K562 (cell line): ENCODE measurements around the gene THADA. TPM values are rescaled to one million over a fixed set of nuclear protein-coding genes. Genes with fewer than 3 reads are reported as not detected.

Source experiments
- CAMTA2 ChIP-seq: fragments of 250-450 bp; sonication (Bioruptor Pico); conservative IDR thresholded peaks from 2 replicates; pipeline ENCODE4 v1.5.1; 2022
- CXXC5 ChIP-seq: fragments of 250-450 bp; sonication (Bioruptor Pico); IDR thresholded peaks from 2 replicates; pipeline ENCODE4 v1.8.0; 2022; ENCODE audit warnings: inconsistent platforms, mild to moderate bottlenecking, moderate library complexity
- FIP1L1 ChIP-seq: fragments of 200-400 bp; formaldehyde crosslinking; IDR thresholded peaks from 2 replicates; pipeline ENCODE4 v1.6.1; 2018; ENCODE audit warnings: mild to moderate bottlenecking, low read depth, low read length; ENCODE audit not compliant: poor library complexity, severe bottlenecking
- FOXA3 ChIP-seq, 2 experiments: fragments of 450-650 bp in 1 of 2; sonication (generic) in 1 of 2; formaldehyde crosslinking; IDR thresholded peaks in 1 of 2; conservative IDR thresholded peaks in 1 of 2; 2 replicates each; pipeline versions ENCODE4 v1.4.0 to v1.8.0; 2020 to 2022; ENCODE audit warnings: mild to moderate bottlenecking in 2 of 2, missing genetic modification reagents in 1 of 2
- PHB2 ChIP-seq: fragments of 450-650 bp; IDR thresholded peaks from 2 replicates; pipeline ENCODE4 v1.6.1; 2017; ENCODE audit warnings: low read depth
- RAD21 ChIP-seq, 2 experiments: fragments of 250-450 bp in 1 of 2; fragments of 450-650 bp in 1 of 2; sonication (Bioruptor Pico) in 1 of 2; formaldehyde crosslinking in 1 of 2; IDR thresholded peaks in 1 of 2; conservative IDR thresholded peaks in 1 of 2; 2 replicates each; pipeline versions ENCODE4 v1.4.0 to v1.8.0; 2020 to 2022; ENCODE audit warnings: mild to moderate bottlenecking in 2 of 2, moderate library complexity in 1 of 2
- SMARCB1 ChIP-seq: IDR thresholded peaks from 2 replicates; pipeline ENCODE4 v1.6.1; 2011; ENCODE audit warnings: improper control_type of control experiment, low read depth; ENCODE audit not compliant: insufficient read length
- TCF3 ChIP-seq: sonication (generic); formaldehyde crosslinking; IDR thresholded peaks from 2 replicates; pipeline ENCODE4 v1.4.0; 2020; ENCODE audit warnings: mild to moderate bottlenecking, missing genetic modification reagents
- TEAD4 ChIP-seq, 2 experiments: sonication (generic) in 1 of 2; formaldehyde crosslinking in 1 of 2; IDR thresholded peaks; 2 replicates each; pipeline versions ENCODE4 v1.6.1 to v1.8.0; 2012 to 2022; ENCODE audit warnings: borderline replicate concordance in 1 of 2, inconsistent platforms in 1 of 2, low read length in 1 of 2, mild to moderate bottlenecking in 1 of 2, missing genetic modification reagents in 1 of 2
- ZNF143 ChIP-seq: sonication (generic); formaldehyde crosslinking; IDR thresholded peaks from 2 replicates; pipeline ENCODE4 v1.9.0; 2022; ENCODE audit warnings: mild to moderate bottlenecking, missing genetic modification reagents
- polyA plus RNA-seq, 8 experiments: library from polyadenylated mRNA; depleted of rRNA in 4 of 8; stranded (reverse) in 5 of 8; unstranded in 3 of 8; fragments of >200 nt; fragmentation: Nextera tagmentation in 2 of 8; fragmentation: Illumina TruSeq in 1 of 8; extraction: Ambion mirVana in 2 of 8; extraction: Trizol in 1 of 8; gene quantifications; 2 replicates each; pipeline versions ENCODE4 v1.2.1 to v1.2.3, GENCODE V29; 2011 to 2014; ENCODE audit warnings: inconsistent platforms in 1 of 8, missing spikeins in 1 of 8
- total RNA-seq, 7 experiments: library from RNA; depleted of rRNA in 6 of 7; stranded (reverse); fragments of >200 nt in 6 of 7; fragmentation: Illumina TruSeq in 2 of 7; extraction: Trizol in 2 of 7; gene quantifications; 2 replicates each; pipeline versions ENCODE4 v1.2.1 to v1.2.3, GENCODE V29; 2011 to 2021; ENCODE audit warnings: low replicate concordance in 1 of 7
- TF ChIP-seq, protein P1 (sequence below): sonication (generic); formaldehyde crosslinking; IDR thresholded peaks from 2 replicates; pipeline ENCODE4 v1.8.1; 2023; ENCODE audit warnings: missing genetic modification reagents, mild to moderate bottlenecking, borderline replicate concordance
- TF ChIP-seq, protein P2 (sequence below): fragments of 450-650 bp; formaldehyde crosslinking; IDR thresholded peaks from 2 replicates; pipeline ENCODE4 v1.4.0; 2020; ENCODE audit warnings: mild to moderate bottlenecking, moderate library complexity
- TF ChIP-seq, protein P3 (sequence below): fragments of 450-650 bp; formaldehyde crosslinking; IDR thresholded peaks from 2 replicates; pipeline ENCODE4 v1.4.0; 2022; ENCODE audit warnings: missing genetic modification characterization
- TF ChIP-seq, protein P4 (sequence below): fragments of 200-400 bp; formaldehyde crosslinking; IDR thresholded peaks from 2 replicates; pipeline ENCODE4 v1.6.1; 2017; ENCODE audit warnings: mild to moderate bottlenecking, low read depth, low read length, moderate library complexity

THADA gene
- total and polyA plus RNA-seq, 9 of the 15 experiments (the other 6 are each of a cell fraction or from before 2014, with no cell fraction given), result 17.8 to 34.7 (median 31.9) TPM

DNA sequence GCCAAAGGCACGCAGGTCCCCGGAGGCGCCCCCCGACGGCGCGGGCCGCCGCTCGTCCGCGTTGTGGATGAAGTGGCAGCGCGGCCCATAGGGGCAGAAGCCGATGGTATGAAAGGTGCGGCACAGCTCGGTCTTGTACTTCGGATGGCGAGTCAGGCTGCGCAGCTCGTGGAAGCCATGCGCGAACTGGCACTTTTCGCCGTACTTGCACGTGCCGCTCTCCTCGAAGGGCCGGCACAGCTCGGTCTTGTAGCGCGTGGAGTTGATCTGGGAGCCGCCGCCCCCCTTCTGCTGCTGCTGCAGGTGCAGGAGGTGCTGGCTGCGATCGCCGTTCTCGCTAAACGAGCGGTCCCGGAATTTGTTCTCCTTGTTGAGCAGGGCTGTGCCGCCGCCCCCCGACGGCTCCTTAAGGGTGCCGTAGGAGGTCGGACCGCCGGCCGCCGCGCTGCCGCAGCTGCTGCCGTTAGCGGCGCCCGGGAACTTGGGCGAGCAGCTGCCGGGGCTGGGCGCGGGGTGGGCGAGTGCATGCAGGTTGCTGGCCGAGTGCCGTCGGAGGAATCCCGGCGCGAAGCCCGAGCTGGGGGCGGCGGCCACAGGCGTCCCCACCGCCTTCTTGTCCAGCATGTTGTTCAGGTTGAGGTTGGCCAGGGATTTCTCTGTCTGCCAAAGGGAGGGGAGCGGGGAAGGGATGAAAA is 370.6 kb downstream of the THADA start (continued):
- TF ChIP-seq TEAD4 (IDR thresholded peaks at IDR 0.05; ENCODE audit: low read length) (peak; percentile 18; the same call in 1 of the 2 replicates), TEAD4 (CRISPR knock-in tag; IDR thresholded peaks at IDR 0.05; ENCODE audit: borderline replicate concordance) (no peak), ZNF143 (CRISPR knock-in tag) (no peak), FOXA3 (CRISPR knock-in tag; conservative IDR thresholded peaks at IDR 0.05 in 1 of 2, IDR thresholded peaks at IDR 0.05 in 1 of 2) (peak in 1 of 2 experiments; percentile 46; a peak in 1 of 4 replicates), TCF3 (0 out of 2 replicates have a peak, but pooled peaks have one; percentile 7), FIP1L1 (peak; percentile 60), CXXC5 (peak; percentile 57; the same call in 1 of the 2 replicates), SMARCB1 (no peak), CAMTA2 (CRISPR knock-in tag) (no peak), PHB2 (no peak), RAD21 (CRISPR knock-in tag; conservative IDR thresholded peaks at IDR 0.05 in 1 of 2, IDR thresholded peaks at IDR 0.05 in 1 of 2) (no peak; a peak in 1 of 4 replicates)
- TF ChIP-seq, protein P1, sequence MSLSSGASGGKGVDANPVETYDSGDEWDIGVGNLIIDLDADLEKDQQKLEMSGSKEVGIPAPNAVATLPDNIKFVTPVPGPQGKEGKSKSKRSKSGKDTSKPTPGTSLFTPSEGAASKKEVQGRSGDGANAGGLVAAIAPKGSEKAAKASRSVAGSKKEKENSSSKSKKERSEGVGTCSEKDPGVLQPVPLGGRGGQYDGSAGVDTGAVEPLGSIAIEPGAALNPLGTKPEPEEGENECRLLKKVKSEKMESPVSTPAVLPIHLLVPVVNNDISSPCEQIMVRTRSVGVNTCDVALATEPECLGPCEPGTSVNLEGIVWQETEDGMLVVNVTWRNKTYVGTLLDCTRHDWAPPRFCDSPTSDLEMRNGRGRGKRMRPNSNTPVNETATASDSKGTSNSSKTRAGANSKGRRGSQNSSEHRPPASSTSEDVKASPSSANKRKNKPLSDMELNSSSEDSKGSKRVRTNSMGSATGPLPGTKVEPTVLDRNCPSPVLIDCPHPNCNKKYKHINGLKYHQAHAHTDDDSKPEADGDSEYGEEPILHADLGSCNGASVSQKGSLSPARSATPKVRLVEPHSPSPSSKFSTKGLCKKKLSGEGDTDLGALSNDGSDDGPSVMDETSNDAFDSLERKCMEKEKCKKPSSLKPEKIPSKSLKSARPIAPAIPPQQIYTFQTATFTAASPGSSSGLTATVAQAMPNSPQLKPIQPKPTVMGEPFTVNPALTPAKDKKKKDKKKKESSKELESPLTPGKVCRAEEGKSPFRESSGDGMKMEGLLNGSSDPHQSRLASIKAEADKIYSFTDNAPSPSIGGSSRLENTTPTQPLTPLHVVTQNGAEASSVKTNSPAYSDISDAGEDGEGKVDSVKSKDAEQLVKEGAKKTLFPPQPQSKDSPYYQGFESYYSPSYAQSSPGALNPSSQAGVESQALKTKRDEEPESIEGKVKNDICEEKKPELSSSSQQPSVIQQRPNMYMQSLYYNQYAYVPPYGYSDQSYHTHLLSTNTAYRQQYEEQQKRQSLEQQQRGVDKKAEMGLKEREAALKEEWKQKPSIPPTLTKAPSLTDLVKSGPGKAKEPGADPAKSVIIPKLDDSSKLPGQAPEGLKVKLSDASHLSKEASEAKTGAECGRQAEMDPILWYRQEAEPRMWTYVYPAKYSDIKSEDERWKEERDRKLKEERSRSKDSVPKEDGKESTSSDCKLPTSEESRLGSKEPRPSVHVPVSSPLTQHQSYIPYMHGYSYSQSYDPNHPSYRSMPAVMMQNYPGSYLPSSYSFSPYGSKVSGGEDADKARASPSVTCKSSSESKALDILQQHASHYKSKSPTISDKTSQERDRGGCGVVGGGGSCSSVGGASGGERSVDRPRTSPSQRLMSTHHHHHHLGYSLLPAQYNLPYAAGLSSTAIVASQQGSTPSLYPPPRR, result no peak
- TF ChIP-seq, protein P2, sequence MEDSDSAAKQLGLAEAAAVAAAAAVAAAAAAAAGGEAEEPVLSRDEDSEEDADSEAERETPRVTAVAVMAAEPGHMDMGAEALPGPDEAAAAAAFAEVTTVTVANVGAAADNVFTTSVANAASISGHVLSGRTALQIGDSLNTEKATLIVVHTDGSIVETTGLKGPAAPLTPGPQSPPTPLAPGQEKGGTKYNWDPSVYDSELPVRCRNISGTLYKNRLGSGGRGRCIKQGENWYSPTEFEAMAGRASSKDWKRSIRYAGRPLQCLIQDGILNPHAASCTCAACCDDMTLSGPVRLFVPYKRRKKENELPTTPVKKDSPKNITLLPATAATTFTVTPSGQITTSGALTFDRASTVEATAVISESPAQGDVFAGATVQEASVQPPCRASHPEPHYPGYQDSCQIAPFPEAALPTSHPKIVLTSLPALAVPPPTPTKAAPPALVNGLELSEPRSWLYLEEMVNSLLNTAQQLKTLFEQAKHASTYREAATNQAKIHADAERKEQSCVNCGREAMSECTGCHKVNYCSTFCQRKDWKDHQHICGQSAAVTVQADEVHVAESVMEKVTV (CRISPR knock-in tag), result no peak
- TF ChIP-seq, protein P3, sequence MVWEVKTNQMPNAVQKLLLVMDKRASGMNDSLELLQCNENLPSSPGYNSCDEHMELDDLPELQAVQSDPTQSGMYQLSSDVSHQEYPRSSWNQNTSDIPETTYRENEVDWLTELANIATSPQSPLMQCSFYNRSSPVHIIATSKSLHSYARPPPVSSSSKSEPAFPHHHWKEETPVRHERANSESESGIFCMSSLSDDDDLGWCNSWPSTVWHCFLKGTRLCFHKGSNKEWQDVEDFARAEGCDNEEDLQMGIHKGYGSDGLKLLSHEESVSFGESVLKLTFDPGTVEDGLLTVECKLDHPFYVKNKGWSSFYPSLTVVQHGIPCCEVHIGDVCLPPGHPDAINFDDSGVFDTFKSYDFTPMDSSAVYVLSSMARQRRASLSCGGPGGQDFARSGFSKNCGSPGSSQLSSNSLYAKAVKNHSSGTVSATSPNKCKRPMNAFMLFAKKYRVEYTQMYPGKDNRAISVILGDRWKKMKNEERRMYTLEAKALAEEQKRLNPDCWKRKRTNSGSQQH, result no peak
- TF ChIP-seq, protein P4, sequence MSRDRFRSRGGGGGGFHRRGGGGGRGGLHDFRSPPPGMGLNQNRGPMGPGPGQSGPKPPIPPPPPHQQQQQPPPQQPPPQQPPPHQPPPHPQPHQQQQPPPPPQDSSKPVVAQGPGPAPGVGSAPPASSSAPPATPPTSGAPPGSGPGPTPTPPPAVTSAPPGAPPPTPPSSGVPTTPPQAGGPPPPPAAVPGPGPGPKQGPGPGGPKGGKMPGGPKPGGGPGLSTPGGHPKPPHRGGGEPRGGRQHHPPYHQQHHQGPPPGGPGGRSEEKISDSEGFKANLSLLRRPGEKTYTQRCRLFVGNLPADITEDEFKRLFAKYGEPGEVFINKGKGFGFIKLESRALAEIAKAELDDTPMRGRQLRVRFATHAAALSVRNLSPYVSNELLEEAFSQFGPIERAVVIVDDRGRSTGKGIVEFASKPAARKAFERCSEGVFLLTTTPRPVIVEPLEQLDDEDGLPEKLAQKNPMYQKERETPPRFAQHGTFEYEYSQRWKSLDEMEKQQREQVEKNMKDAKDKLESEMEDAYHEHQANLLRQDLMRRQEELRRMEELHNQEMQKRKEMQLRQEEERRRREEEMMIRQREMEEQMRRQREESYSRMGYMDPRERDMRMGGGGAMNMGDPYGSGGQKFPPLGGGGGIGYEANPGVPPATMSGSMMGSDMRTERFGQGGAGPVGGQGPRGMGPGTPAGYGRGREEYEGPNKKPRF, result no peak
